SK-N-DZ (cell line): Measurements from ENCODE around the gene CREB3L2.

Source experiments
- DNase-seq: peaks from one replicate; pipeline ENCODE4 v3.0.0-alpha.2; 2015; ENCODE audit warnings: low spot score

The CREB3L2 gene

GRCh38 chr7:137875746-137876145, 126.1 kb downstream of the CREB3L2 start:
- no peak for DNase-seq

GRCh38 chr7:137873979-137874777, 127.7 kb downstream of the CREB3L2 start:
- peak; percentile 92 for DNase-seq

GRCh38 chr7:137873524-137873923, 128.4 kb downstream of the CREB3L2 start:
- no peak for DNase-seq

DNA sequence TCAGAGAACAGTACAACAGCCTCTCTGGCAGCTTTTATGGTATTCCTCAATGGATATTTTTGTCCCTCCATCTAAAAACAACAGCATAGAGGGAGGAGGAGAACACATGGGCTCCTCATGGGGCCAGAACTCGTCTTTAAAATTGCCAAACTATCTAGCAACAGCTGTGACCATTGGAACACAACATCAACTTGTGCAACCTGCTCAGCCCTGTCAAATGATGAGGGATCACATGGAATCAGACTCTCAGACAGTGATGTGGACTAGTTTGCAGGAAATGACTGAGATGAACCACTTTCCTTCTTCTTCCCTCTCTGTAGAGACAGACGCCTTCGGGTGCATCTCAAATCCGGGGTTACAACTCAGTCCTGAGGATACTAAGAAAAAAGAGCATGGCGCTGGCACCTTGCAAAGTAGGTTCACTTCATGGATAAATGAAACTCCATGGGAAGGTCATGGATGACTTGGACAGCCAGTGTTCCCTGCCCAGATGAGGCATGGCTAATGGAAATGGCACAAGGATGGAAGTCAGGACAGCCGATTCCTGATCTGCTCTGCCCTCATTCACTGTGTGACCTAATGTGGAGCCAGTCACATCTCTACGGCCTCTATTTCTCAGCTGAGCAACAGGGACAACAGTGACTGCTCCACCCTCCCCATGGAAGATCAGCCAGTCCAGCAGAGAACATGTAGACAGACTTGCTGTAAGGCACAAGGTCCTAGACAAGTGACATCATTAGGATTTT, 130.5 kb downstream of the CREB3L2 start:
- no peak for DNase-seq

DNA sequence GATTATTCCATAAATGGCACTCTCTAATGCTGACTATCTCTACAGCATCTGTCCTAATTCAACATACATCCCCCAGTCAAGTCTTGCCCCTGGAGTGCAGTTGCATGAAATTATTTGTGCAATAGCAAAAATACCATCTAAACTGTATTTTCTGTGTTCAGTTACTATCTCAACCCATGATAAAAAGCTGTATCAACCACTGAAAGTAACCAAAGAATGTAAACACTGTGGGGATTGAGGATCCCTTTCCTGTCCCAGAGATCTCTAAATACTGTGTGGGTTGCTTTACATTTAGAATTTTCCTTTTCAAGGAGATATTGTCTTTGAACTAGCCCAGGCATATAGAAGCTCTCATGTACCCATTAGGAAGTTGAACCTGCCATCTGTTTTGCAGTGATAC, 131.2 kb downstream of the CREB3L2 start:
- DNase-seq, result no peak

- no peak for DNase-seq
Observed at GRCh38 chr7:137870078-137870477, 131.8 kb downstream of the CREB3L2 start.

- no peak for DNase-seq
Observed at GRCh38 chr7:137869260-137869659, 132.6 kb downstream of the CREB3L2 start.

DNA sequence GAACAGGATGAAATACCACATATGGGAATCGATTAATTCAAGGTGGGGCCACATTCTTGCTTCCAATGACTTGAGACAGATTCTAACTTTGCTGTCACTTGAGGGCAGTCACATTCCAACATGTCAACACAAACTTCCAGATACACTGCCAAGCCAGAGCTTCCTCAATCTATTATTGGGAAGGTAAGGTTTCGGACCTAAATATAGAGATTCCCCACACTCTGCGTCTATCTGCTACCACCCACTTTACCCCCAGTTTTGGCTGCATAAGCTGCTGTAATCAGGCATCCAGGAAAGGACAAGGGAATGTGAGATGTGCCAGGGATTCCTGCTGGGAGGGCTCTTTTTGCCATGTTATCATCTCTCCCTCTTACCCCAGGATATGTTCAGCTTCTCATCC, 134.6 kb downstream of the CREB3L2 start:
- no peak for DNase-seq

DNA sequence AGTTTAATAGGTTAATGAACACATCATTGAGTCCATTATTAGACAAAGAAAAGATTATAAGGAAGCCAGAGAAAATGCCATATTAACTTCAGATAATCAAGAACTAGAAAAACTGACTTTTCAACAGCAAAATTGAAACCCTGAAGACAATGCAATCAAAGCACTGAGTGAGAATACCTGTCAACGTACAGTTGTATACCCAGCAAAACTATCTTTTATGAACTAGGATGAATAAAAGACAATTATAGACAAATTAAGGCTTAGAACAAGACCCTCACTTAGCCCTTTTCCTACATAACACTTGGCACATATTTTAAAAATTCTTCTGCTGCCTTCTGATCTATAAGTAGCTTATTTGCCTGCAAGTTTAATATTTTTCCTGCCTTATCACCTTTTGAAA, 136.1 kb downstream of the CREB3L2 start:
- no peak for DNase-seq

GRCh38 chr7:137862964-137863363, 138.9 kb downstream of the CREB3L2 start:
- no peak for DNase-seq

DNA sequence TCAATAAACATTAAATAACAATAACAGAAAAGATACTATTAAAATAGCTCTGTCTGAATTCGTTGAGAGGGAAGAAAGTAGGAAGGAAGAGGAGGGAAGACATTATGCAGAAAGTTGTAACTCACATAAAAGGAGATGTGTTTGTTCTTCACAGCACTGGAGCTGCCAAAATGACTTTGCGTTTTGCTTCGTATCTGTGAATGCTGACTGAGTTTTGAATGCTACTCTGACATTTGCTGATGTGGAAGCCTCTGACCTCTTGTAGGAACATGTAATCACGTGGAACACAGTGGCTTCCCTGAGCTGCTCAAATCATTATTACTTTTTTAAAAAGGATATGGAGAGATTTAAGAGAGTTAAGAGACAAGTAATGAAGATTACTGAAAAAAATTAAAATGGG, 139.5 kb downstream of the CREB3L2 start:
- DNase-seq, result no peak

GRCh38 chr7:137860542-137860941, 141.3 kb downstream of the CREB3L2 start:
- DNase-seq, result no peak

DNA sequence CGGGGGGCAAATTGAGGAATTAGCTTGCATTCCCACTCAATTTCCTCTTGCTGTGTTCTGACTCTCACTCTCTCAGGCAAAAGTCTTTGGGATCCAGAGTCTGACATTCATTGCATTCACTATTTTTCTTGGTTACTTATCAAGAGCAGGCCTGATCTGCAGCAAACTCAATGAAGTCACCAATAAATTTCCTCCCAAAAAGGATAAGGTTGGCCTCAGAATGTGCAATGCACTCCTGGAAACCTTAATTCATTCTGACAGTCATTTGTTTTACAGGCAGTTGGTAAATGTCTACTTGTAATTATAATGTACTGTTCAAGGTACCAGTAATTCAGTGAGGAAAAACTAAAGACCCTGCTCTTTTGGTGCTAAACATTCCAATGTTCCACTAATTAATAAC, 148.8 kb downstream of the CREB3L2 start:
- DNase-seq, result peak; percentile 72

DNA sequence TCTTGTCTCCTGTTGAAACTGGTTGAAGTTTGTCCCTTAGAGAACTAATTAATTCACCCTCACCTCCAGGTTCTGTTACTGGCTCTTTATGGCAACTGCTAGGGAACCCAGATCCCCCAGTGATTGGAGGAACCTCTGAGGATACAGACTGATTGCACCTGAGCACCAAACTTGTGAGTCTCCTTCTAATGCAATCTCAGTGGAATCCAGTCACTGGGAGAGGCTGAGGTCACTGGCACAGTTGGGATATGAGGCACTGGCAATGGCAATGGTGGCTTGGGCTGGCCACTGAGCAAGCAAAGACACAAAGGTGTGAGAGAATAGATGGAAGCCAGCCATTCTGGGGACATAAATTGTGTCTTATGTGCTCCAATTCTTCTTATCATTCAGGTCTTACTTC, 149.8 kb downstream of the CREB3L2 start:
- DNase-seq, result no peak

DNA sequence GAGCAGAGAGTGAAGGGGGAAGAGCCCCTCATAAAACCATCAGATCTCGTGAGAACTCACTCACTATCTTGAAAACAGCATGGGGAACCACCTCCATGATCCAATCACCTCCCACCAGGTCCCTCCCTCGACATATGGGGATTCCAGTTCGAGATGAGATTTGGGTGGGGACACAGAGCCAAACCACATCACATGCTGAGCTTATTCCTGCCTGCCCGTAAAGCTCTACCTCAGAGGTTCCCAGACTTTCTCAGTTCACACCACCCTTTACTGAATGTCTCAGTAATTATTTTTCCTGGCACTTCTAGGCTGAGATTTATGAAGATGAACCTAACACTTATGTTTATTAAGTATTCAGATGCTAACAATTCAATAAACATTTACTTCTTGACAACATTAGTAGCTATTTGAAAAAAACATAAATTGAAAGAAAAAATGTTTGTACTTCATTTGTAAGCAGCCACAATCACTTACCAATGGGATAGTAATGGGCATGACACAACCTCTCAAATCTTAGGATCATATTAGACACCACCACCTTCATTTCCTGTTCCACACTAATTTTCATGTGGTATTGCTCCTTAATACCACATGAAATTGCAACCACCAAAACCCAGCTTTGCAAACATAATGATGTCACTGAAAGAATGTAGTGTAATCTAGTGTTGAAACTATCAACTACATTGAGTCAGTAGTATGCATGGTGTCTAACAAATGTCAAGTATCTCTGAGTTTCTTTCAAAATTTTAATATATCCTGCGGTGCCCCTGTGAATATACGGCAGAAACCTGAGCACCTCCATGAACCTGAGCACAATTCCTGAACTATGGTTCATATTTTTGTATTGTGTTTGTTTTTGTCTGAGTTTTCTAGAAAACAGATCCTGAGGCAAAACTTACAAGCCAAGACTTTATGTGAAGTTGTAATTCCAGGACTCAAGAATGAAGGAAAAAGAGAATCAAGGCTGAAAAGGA, 150.6 kb downstream of the CREB3L2 start:
- DNase-seq, result no peak

DNA sequence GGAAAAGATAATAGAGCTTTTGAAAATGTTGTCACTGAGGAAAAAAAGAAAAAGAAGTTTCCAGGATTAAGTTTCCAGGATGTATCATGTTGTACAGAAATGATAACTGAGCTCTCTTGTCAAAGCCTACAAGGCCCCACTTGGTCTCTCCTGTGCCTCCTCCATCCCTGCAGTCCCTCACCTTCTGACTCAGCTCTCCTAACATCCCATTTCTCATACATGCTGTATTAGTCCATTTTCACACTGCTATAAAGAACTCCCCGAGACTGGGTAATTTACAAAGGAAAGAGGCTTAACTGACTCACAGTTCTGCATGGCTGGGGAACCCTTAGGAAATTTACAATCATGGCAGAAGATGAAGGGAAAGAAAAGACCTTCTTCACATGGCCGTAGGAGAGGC, 151.3 kb downstream of the CREB3L2 start:
- no peak for DNase-seq

GRCh38 chr7:137848095-137848494, 153.8 kb downstream of the CREB3L2 start:
- DNase-seq, result no peak

GRCh38 chr7:137847568-137848050, 154.3 kb downstream of the CREB3L2 start:
- peak; percentile 63 for DNase-seq

GRCh38 chr7:137846827-137847567, 154.9 kb downstream of the CREB3L2 start, which contains the start of gene DGKI:
Gene DGKI (minus strand): TSS chr7:137846974.
- peak; percentile 86 for DNase-seq

- DNase-seq, result no peak
Observed at GRCh38 chr7:137846549-137846826, 155.4 kb downstream of the CREB3L2 start.
